D341Med (cell line): ENCODE data around the gene GINS2.

Source experiments
- DNase-seq: peaks from one replicate; pipeline ENCODE4 v3.0.0; 2012; ENCODE audit warnings: low spot score

Gene GINS2

DNA sequence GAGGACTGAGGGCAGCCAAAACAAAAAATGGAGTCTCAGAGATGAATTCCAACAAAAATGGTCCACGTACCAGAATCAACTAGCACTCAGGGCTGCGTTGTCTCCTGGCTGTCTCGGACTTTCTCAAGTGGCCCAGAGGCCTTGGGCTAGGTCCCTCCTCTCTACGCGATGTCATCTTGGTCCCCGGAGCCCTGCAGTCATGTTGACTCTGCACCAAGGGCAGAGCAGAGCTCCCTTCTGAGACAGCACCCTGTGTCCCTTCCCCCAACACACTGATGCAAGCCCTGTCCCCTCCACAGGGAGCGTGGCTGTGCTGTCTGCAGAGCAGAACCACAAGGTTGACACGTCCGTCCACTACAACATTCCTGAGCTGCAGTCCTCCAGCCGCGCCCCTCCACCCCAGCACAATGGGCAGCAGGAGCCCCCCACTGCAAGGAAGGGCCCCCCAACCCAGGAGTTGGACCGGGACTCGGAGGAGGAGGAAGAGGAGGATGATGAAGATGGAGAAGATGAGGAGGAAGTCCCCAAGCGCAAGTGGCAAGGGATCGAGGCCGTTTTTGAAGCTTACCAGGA lies 20.8 kb downstream of the GINS2 start:
- DNase-seq: no peak

DNA sequence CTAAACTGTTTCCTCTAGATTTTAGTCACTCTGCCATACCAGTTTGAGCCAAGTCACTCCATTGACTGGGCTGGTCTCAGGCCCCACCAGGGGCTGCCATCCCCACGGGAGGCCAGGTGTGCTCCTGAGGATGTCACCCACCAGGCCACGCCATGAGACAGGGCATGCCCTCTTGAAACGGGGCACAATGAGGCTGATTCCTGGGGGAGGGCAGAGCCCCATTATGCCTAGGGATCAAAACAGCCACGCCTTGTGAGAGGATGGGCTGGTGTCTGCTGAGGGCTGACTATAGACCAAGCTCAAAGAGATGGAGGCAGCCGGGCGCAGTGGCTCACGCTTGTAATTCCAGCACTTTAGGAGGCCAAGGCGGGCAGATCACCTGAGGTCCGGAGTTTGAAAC lies 21.5 kb downstream of the GINS2 start:
- DNase-seq: no peak

DNA sequence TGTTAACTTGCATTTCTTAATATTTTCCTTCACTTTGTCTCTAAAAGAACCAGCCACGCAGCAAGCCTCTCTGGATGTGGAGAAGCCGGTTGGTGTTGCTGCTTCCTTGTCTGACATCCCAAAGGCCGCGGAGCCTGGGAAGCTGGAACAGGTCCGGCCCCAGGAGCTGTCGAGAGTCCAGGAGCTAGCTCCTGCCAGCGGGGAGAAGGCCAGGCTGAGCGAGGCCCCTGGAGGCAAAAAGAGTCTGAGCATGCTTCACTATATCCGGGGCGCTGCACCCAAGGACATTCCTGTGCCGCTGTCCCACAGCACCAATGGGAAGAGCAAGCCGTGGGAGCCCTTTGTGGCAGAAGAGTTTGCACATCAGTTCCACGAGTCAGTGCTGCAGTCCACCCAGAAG lies 22.8 kb downstream of the GINS2 start:
- no peak for DNase-seq

DNA sequence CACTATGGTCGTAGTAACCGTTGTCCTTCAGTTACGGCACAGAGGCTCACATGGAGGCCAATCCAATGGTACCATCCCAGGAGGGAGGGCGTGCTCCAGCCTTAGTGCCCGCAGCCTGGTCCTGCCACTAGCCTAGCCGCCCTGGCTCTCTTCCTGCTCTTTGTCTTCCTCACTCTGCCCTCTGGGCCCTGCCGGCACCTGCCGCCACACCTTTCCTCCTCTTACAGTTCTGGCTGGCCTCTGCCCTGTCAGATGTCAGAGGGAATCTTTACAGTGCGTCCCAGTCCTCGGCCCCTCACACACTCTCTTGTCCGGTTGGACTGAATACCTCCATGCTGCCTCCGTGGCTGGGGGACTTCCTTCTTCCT lies 23.4 kb downstream of the GINS2 start:
- no peak for DNase-seq

DNA sequence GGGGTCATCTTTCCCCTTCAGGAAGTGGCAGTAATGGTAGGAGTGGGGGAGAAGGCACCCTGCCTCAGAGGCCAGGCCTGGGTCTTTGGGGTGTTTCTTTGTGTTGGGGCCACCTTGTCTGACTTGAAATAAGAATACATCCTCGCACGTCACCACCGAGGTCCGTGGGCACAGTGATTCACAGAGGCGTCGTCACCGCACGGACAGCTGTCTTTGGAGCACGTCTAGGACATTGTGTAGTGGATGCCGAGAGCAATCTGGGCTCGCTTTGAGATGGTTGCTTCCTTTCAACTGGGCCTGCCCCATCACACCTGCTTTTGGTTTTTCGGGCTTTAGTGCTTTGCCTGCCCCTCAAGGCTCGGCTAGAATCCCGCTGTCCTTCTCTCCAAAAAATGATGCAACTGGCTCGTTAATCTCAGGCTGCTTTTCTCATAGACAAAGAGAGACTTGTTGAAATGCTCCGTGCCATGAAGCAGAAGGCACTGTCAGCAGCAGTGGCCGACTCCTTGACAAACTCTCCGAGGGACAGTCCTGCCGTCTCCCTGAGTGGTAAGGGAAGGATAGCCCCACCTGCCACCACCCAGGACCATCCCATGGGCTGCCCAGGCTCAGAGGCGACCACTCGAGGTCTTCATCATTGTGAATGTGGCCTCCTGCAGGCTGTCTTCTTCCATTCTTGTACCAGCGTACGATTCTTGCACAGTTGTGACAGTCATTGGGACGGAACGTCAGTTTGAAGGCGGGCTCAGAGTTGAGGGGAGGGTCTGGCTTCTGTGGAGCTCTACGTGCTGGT lies 24.0 kb downstream of the GINS2 start:
- DNase-seq: no peak

DNA sequence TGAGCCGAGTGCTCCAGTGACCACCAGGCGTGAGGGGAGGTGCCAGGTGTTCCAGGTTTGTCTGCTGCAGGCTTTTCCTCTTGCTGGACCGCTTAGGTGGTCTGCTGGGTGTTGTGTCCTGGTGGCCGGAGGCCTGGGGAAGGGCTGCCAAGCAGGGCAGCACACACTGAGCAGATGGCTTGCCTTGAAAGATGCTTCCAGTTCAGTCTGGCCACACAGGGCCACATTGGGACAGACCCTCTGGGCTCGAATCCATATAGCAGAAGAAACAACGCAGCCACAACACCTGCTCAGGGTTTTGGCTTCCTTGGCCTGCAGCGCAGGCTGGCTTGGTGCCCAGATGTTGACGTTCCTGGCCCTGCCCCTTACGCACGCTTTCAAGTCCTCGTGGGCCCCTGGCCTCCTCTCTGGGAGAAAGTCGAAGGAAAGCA lies 24.8 kb downstream of the GINS2 start:
- no peak for DNase-seq

DNA sequence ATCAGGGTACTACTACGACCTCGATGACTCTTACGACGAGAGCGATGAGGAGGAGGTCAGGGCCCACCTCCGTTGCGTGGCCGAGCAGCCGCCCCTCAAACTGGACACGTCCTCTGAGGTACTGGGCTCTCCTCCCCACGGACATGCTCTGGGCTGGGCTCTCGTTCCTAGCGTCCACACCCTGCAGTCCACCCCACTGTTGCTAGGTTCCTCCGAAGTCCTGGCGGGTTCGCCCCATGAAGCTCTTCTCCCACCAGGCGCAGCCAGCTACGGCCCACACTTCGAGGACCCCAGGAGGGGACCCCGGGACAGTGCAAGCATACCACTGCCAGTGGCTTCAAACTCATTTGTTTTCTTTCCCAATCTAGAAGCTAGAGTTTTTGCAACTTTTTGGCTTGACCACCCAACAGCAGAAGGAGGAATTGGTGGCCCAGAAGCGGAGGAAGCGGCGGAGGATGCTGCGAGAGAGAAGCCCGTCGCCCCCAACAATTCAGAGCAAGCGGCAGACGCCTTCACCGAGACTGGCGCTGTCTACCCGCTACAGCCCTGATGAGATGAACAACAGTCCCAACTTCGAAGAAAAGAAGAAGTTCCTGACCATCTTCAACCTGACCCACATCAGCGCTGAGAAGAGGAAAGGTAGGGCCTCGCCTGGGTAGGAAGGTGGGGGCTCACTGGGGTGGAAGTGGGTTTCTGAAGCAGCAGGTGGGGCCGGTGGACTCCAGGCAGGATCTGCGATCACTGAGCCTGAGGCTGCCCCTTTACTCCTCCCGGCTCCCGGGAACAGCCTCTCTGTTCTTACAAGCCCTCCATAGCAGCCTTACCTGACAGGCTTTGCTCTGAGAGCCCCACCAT lies 25.6 kb downstream of the GINS2 start:
- no peak for DNase-seq

DNA sequence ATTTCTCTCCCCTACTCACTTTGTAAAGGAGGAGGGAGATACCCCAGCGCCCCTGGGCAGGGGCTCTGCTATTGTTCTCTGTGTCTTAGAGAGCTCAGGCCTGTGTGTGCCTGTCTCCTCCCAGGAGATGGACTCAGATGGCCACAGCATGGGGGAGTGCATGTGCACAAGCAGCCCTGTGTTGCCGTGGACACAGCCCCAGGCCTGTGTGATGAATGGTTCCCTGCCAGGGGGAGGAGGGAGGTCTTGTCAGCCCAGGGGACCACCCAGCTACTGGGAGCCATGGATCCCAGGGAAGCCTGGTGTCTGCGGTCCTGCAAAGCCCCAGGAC lies 26.3 kb downstream of the GINS2 start:
- DNase-seq: no peak

DNA sequence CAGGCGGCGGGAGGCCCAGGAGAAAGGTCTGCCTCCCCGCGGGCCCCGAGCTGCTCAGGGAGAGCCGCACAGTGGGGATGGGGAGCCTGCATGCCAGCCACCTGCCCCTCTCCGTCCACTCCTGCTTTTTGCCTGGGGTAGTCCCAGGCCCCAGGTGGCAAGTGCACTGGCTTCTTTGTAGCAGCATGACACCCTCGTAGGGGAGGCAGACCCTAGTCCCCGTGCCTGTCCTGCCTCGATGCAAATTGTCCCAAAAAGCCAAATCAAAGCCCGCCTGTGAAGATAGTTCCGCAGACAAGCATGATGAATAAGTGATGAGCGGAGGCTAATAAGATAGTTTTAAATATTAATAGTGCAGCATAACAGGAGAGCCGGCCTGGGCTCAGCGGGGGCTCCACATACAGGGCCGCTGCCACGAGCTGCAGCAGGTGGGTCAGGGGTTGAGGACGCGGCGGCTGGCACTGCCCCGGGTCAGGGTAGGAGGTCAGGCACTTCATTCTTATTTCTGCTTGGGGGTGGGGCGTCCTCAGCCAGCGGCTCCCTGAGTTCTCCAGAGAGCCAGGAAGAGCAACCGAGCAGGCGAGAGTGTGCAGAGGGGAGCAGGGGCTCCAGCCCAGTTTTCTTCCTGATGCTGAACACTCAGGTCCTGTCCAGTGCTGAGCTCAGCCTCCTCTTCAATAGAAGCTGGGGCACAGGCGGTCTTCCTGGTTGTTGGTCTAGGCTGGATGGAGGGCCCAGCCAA lies 26.8 kb downstream of the GINS2 start:
- no peak for DNase-seq

DNA sequence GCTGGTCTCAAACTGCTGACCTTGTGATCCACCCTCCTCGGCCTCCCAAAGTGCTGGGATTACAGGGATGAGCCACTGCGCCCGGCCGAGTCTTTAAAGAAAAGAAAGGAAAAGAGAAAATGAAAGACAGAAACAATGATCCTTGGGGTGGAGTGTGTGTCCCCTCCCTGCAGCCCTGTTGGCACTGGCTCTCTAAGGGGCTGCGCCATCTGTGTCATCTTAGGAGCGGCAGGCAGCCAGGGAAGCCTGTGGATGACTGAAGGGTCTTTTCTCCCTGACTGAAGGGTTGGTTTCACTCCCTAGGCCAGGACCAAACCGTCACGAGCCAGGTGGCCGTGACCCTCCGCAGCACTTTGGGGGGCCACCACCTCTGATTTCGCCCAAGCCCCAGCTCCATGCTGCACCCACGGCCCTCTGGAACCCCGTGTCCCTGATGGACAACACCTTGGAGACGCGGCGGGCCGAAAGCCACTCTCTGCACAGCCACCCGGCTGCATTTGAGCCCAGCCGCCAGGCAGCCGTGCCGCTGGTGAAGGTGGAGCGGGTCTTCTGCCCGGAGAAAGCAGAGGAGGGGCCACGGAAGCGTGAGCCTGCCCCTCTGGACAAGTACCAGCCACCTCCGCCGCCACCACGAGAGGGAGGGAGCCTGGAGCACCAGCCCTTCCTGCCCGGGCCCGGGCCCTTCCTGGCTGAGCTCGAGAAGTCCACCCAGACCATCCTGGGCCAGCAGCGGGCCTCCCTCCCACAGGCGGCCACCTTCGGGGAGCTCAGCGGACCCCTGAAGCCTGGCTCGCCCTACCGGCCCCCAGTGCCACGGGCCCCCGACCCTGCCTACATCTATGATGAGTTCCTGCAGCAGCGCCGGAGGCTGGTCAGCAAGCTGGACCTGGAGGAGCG lies 27.7 kb downstream of the GINS2 start:
- DNase-seq: no peak

DNA sequence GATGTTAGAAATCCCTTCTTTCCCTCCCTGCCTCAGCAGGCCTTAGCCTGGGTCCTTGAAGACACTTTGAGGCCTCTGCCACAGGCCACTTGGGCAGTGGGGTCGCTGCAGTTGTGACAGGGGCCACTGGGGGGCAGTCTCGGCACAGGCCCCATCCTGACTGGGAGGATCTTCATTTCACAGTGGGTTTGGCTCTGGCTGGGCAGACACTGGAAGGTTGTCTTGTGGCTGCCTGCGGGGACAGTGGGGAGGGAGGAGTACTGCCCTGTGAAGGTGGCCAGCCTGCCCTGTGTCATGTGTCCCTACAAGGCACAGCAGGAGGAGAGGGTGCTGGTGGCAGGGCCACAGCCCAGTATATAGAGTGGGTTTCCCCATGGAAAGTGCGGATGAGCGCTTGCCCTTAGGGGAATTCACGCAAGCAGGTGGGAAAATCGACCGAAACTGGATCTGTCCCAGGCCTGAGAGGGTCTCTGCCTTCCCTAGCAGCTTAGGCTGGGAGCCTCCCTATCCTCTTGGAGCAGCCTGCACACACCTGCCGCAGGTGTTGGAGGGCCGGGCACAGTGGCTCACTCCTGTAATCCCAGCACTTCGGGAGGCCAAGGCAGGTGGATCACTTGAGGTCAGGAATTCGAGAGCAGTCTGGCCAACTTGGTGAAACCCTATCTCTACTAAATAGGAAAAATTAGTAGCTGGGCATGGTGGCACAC lies 28.8 kb downstream of the GINS2 start:
- peak; percentile 83 for DNase-seq

DNA sequence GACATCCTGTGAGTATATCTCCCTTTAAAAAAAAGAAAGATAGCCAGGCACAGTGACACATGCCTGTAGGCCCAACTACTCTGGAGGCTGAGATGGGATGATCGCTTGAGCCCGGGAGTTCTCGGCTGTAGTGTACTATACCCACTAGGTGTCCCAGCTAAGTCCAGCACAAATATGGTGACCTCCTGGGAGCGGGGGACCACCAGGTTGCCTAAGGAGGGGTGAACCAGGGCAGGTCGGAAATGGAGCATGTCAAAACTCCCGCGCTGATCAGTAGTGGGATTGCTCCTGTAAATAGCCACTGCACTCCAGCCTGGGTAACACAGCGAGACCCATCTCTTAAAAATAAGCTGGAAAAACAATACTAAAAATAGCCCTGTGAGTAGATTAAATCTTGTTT lies 29.4 kb downstream of the GINS2 start:
- DNase-seq: no peak

DNA sequence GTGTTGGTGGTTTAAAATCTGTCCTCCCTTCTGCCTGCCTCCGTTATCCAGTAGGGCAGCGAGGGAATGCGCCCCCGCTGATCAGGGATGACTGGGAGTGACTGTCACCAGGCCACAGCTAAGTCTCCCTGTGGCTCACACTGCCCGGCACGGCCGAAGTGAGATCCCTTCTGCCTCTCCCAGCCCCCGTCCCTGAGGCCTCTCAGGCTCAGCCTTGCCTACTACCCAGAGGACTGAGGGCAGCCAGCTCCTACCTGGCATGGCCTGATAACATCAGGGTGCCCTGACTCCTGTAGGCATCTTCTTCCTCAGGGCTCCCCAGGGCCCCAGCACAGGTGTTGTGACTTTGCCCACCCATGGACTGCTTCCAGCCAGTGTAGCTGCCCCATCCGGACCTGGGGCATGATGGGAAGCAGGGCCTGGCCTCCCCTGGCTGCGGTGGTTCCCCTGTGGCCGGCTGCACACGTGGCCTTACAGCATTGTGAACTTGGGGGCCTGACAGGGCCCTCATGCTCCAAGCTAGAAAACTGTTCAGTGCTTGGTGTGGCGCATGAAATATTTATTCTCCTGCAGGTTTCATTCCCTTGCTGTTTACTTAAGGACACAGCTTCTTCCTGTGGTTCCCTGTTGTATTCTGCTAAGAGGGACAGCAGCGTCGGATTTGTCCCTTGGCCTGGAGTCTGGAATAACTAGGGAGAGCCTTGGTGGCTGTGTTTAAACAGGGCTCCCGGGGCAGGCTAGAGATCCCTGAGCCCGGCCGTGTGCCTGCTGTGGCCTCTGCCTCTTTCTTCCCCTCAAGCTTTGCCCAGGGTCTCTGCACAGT lies 30.0 kb downstream of the GINS2 start:
- DNase-seq: no peak

DNA sequence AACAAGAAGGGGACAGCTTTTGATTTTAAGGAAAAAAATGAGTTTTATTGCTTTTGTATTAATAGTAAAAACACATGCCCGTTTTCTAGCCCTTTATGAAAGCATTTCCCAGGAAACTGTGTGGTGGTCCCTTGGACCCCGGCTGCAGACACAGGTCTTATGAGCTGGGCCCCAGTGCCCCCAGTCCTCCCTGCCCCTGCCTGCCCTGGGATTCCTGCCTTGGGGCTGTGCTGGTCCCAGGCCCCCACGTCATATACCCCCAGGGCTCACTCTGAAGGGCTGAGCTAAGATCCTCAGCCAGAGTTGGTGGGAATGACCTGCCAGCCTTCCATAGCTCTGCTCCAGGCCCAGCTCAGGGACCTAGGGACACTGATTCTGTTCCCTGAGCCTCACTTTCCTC lies 30.8 kb downstream of the GINS2 start:
- DNase-seq: no peak

DNA sequence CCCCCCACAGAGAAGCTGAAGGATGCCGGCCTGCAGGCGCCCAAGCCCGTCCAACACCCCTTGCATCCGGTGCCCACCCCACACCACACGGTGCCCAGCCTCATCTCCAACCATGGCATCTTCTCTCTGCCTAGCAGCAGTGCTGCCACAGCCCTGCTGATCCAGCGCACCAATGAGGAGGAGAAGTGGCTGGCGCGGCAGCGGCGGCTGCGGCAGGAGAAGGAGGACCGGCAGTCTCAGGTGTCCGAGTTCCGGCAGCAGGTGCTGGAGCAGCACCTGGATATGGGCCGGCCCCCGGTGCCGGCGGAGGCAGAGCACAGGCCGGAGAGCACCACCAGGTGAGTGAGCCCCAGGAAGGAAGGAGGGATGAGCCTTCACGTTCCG lies 31.5 kb downstream of the GINS2 start:
- no peak for DNase-seq

DNA sequence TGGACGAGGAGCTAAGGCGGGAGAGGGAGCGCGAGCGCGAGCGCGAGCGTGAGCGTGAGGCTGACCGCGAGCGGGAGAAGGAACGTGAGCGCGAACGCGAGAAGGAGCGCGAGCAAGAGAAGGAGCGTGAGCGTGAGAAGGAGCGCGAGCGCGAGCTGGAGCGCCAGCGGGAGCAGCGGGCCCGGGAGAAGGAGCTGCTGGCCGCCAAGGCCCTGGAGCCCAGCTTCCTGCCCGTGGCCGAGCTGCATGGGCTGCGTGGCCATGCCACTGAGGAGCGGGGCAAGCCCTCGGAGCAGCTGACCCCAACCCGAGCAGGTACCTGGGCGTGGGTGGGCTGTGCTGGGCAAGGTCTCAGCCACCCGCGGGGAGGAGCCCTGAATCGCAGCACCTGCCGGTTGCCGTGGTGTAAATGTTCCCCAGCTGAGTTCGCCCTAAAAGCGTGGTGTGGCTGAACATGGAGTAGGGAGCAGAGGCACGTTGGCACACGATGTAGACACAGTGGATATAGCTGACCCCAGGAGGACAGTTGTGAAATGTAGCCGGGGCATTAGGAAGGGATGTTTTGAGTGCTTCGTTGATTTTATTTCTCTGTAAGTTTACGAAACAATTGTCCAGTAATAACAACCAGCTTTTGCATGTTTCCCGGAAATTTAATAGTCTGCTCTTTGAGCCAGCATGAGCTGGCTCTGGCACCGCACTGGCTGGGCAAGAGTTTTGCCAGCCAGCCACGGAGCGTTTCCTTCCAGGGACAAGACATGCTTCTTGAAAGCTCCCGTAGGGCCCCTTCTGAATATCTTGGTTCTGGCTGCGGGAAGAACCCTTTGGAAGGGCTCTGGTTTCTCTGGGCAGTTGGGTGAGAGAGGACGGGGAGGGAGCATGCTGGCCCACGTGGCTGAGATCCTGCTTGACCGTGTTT lies 32.1 kb downstream of the GINS2 start:
- no peak for DNase-seq

DNA sequence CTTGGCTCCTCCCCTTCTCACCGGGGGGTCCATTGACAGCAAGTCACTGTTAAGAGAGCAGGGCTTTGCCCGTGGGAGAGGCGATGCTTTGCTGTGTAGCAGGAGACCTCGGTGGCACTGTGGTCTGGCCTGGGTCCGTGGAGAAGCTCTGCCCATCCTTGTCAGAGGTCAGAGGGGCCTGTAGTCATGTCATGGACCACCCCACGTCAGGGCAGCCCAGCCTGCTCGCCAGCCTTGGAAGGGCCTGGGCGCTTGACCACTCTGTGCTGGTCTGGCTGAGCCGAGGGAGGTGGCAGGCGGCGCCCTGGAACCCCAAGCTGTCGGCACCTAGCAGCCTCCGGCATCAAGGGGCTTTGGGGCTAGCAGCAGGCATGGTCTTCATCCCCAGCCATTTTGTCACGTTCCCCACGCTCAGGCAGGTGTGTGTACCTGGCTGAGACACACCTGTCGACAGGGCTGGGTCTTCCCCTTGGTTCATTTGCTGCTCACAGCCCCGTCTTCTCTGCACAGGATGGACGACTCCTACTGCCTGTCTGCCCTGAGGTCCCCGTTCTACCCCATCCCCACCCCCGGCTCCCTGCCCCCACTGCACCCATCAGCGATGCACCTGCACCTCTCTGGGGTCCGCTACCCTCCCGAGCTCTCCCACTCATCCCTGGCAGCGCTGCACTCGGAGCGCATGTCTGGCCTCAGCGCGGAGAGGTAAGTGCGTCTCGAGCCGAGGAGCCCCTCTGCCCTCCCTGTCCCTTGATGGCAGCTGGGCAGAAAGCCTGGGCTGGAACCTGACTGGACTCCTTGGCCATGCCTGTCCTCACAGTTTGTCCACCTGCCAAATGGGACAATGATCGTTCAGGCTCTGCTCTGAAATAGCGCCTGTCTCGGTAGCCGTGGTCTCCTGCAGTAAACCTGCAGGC lies 33.3 kb downstream of the GINS2 start:
- DNase-seq: no peak
